Measurements from ENCODE around the gene B4GALT2. TPM values are rescaled to one million over a fixed set of nuclear protein-coding genes. Genes with fewer than 3 reads are reported as not detected.

The B4GALT2 gene
- total and polyA plus RNA-seq, 2 of the 8 experiments (the other 6 are each of a cell fraction or from before 2014, with no cell fraction given), result 56.5 to 121 TPM

DNA sequence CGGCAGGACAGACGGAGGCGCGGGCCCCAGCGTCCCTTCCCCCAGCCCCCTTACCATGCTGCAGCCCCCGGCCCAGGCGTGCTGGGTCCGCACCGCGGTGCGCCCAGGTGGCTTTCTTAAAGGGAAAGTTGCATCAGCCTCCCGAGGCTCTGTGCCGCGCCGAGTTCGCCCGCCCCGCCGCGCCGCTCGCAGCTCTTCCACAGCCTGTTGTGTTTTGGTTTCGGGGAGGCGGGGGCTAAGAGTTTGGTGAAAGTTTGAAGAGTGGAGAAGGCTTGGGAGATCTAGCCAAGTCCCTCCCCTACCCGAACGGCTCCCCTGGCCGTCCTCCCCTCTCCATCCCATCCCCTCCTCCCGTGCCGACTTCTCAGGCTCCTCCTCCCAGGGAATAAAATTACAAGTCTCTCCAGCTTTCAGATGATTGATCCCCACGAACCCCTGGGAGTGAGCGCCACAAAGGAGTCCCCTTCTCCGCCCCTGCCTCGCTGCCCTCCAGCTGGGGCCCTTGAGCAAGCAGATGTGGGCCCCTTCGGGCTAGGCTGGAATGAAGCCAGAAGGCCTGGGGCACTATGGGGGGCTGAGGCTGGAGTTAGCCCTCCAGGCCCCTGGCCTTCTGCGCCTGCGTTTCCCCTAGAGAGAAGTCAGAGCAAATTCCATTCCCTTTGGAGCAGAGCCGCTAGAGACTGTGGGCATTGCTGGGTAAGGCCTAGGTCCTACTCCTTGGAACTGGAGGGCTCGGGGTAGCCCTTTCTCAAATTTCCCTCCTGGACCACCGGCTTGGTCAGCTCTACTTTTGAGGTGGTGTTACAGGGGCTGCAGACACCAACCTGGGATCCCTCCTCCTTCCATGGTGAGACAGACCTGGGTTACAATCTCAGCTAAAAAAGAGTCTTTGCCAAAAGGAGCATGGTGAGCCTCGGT lies 52.5 kb downstream of the B4GALT2 start, which contains the start of gene SLC6A9:
TSS of gene SLC6A9 (minus strand) at position 211 of the 918 bp plus-strand sequence. CDS start 7,185 bp downstream, outside the sequence.
- H2BK20ac ChIP-seq (ENCODE audit: low read length), result no peak within 1 kb of the TSS
- peaks cover 4% of the 10 kb centered on the region; the same call in 1 of the 2 replicates for H3K23me2 ChIP-seq (ENCODE audit: low read depth, low read length)
- peaks cover 3 to 6% of the 10 kb centered on the region in 2 experiments for H4K20me1 ChIP-seq (replicated peaks in 1 of 2; ENCODE audit: control insufficient read depth in 1 of 2, insufficient read depth in 2 of 2, low read length in 2 of 2)
- no peak within 1 kb of the TSS for H2BK120ac ChIP-seq (replicated peaks; ENCODE audit: low read depth, low read length)
- H3K9me3 ChIP-seq (ENCODE audit: insufficient read depth in 2 of 2, low read depth in 1 of 2, low read length in 1 of 2), result no peaks in the 10 kb centered on the region
- peak; percentile 47 to 79 for DNase-seq (ENCODE audit: low read depth in 1 of 2, low spot score in 2 of 2)
- H2AK5ac ChIP-seq (ENCODE audit: low read depth, low read length), result peak within 1 kb of the TSS; percentile 68; the same call in 1 of the 2 replicates
- peak within 1 kb of the TSS; percentile 81 for H4K91ac ChIP-seq (replicated peaks; ENCODE audit: insufficient read length, low read length)
- H3K36me3 ChIP-seq (ENCODE audit: control insufficient read depth in 2 of 4, insufficient read depth in 4 of 4, low read length in 3 of 4), result no peaks in the 10 kb centered on the region
- H3K18ac ChIP-seq (ENCODE audit: extremely low read depth, low read length), result peak within 1 kb of the TSS; percentile 98
- H4K8ac ChIP-seq (ENCODE audit: extremely low read depth, insufficient read depth, low read length), result peak within 1 kb of the TSS; percentile 90
- 0 out of 2 replicates have a peak within 1 kb of the TSS, but pooled peaks have one; percentile 13 for H2BK12ac ChIP-seq (ENCODE audit: low read depth, low read length)
- CTCF ChIA-PET (ENCODE audit: partially characterized antibody), result interaction anchor here (0.6 to 13.5 kb wide), 7 partner anchors 15 to 101 kb away, joined by 3 to 239 read pairs (median 68); partner anchors contain the start of genes CCDC24 and DPH2
- POLR2A ChIA-PET (ENCODE audit: partially characterized antibody), result interaction anchor here (0.5 to 26.2 kb wide), 22 partner anchors 11 to 1022 kb away, joined by 3 to 544 read pairs (median 4); partner anchors contain the start of genes ARTN, RNU5D-1 and ST3GAL3
- 6% methylated on average over 36 of the region's 40 CpGs; no CpG with 5 or more reads in 1 of the 2 experiments for WGBS, 2 experiments (ENCODE audit: extremely low coverage in 1 of 2, insufficient coverage in 1 of 2, insufficient read length in 1 of 2, insufficient replicate concordance in 2 of 2, low coverage in 1 of 2, low lambda C conversion rate in 2 of 2, missing lambda C conversion rate in 1 of 2)
- H3K14ac ChIP-seq (ENCODE audit: insufficient read length), result no peak within 1 kb of the TSS
- H2BK5ac ChIP-seq (ENCODE audit: low read depth, low read length), result peak within 1 kb of the TSS; percentile 91; the same call in 1 of the 2 replicates
- peaks cover 5% of the 10 kb centered on the region for H3K79me1 ChIP-seq (ENCODE audit: low read depth, low read length)
- H3K9ac ChIP-seq (replicated peaks in 1 of 4; ENCODE audit: extremely low read depth in 1 of 4, low read depth in 3 of 4, low read length in 3 of 4), result peak within 1 kb of the TSS; percentile 70 to 82 (median 76)
- peak within 1 kb of the TSS; percentile 29 for H2BK15ac ChIP-seq (ENCODE audit: low read length)
- H3K4ac ChIP-seq (replicated peaks; ENCODE audit: insufficient read length, low read depth, low read length), result peak within 1 kb of the TSS; percentile 24
- no peak within 1 kb of the TSS for H3K23ac ChIP-seq (ENCODE audit: insufficient read length)
- H3K4me2 ChIP-seq (ENCODE audit: insufficient read depth in 1 of 2, low read depth in 2 of 2, low read length in 2 of 2), result peak within 1 kb of the TSS; percentile 66 to 97
- peaks cover 13 to 28% (median 15%) of the 10 kb centered on the region in 4 experiments for H3K4me1 ChIP-seq (replicated peaks in 1 of 4; ENCODE audit: control insufficient read depth in 3 of 4, insufficient read depth in 4 of 4, low read length in 3 of 4)
- H3K27me3 ChIP-seq (replicated peaks in 1 of 4; ENCODE audit: control insufficient read depth in 3 of 4, extremely low read depth in 1 of 4, insufficient read depth in 3 of 4, low read length in 3 of 4), result no peaks in the 10 kb centered on the region
- peak within 1 kb of the TSS; percentile 73 for H4K5ac ChIP-seq (ENCODE audit: insufficient read length, low read depth, low read length)
- H2AFZ ChIP-seq (ENCODE audit: low read length), result no peak within 1 kb of the TSS; the same call in 1 of the 2 replicates
- FAIRE-seq, result no peak
- H3K4me3 ChIP-seq (ENCODE audit: extremely low read depth in 1 of 4, insufficient read depth in 2 of 4, low read depth in 3 of 4, low read length in 4 of 4), result peak within 1 kb of the TSS; percentile 78 to 96 (median 86)
- peaks cover 0 to 24% of the 10 kb centered on the region in 2 experiments; a peak in 2 of 4 replicates for H3K79me2 ChIP-seq (ENCODE audit: control insufficient read depth in 1 of 2, insufficient read depth in 2 of 2, low read length in 2 of 2)
- H3K27ac ChIP-seq (ENCODE audit: low read depth, low read length), result peak within 1 kb of the TSS; percentile 73; the same call in 1 of the 2 replicates
- peak within 1 kb of the TSS; percentile 95 for H3K56ac ChIP-seq (replicated peaks; ENCODE audit: insufficient read length, low read depth, low read length)
- no peak for TF ChIP-seq EP300 (IDR thresholded peaks at IDR 0.05; ENCODE audit: borderline replicate concordance in 1 of 2, low read depth in 2 of 2, low read length in 2 of 2)
- no peak for TF ChIP-seq ZNF274 (IDR thresholded peaks at IDR 0.05; ENCODE audit: borderline replicate concordance, extremely low read depth, low read length)
- no peak for TF ChIP-seq GTF2F1 (IDR thresholded peaks at IDR 0.05; ENCODE audit: borderline replicate concordance, low read depth, low read length)
- no peak for TF ChIP-seq TCF12 (IDR thresholded peaks at IDR 0.05; ENCODE audit: low read depth, low read length)

Data from H1 (cell line).